ENCODE measurements around the gene HECW1.
"Not testable (repeated sequence)": the region's sequence is repeated elsewhere in the genome, so short reads cannot be mapped to it uniquely, and the experiment has no call there.

HECW1 gene

GRCh38 chr7:43314379-43315158, 202.1 kb downstream of the HECW1 start:
- DNase-seq, result peak; percentile 28

GRCh38 chr7:43317075-43317474, 204.6 kb downstream of the HECW1 start:
- no peak for DNase-seq

GRCh38 chr7:43318188-43318770, 205.8 kb downstream of the HECW1 start:
- DNase-seq, result peak; percentile 32

GRCh38 chr7:43325595-43325994, 213.1 kb downstream of the HECW1 start:
- DNase-seq, result no peak

GRCh38 chr7:43328336-43328735, 215.9 kb downstream of the HECW1 start:
- DNase-seq, result no peak

GRCh38 chr7:43328785-43329380, 216.4 kb downstream of the HECW1 start:
- DNase-seq, result no peak

GRCh38 chr7:43332193-43332796, 219.8 kb downstream of the HECW1 start:
- DNase-seq, result no peak

- no peak for DNase-seq
Measured at GRCh38 chr7:43337191-43337590, 224.7 kb downstream of the HECW1 start.

GRCh38 chr7:43337811-43338210, 225.4 kb downstream of the HECW1 start:
- DNase-seq, result no peak

GRCh38 chr7:43341132-43341531, 228.7 kb downstream of the HECW1 start:
- DNase-seq, result no peak

- DNase-seq, result not testable (repeated sequence)
Measured at GRCh38 chr7:43343417-43343816, 231.0 kb downstream of the HECW1 start.

GRCh38 chr7:43345696-43346095, 233.2 kb downstream of the HECW1 start:
- DNase-seq, result not testable (repeated sequence)

GRCh38 chr7:43351683-43352082, 239.2 kb downstream of the HECW1 start:
- DNase-seq, result no peak

GRCh38 chr7:43353902-43354301, 241.5 kb downstream of the HECW1 start:
- no peak for DNase-seq

- DNase-seq, result no peak
Measured at GRCh38 chr7:43362652-43363034, 250.2 kb downstream of the HECW1 start.

GRCh38 chr7:43363035-43363791, 250.8 kb downstream of the HECW1 start:
- DNase-seq, result peak; percentile 82

- no peak for DNase-seq
Measured at GRCh38 chr7:43364391-43364790, 251.9 kb downstream of the HECW1 start.

- DNase-seq, result peak; percentile 15
Measured at GRCh38 chr7:43372676-43373355, 260.4 kb downstream of the HECW1 start.

- no peak for DNase-seq
Measured at GRCh38 chr7:43377196-43377960, 264.9 kb downstream of the HECW1 start.

- DNase-seq, result no peak
Measured at GRCh38 chr7:43379210-43379609, 266.8 kb downstream of the HECW1 start.

GRCh38 chr7:43384616-43385308, 272.3 kb downstream of the HECW1 start:
- DNase-seq, result no peak

Data from MV-4-11 (cell line).